ENCODE measurements around the gene ATP10A.

Gene ATP10A

DNA sequence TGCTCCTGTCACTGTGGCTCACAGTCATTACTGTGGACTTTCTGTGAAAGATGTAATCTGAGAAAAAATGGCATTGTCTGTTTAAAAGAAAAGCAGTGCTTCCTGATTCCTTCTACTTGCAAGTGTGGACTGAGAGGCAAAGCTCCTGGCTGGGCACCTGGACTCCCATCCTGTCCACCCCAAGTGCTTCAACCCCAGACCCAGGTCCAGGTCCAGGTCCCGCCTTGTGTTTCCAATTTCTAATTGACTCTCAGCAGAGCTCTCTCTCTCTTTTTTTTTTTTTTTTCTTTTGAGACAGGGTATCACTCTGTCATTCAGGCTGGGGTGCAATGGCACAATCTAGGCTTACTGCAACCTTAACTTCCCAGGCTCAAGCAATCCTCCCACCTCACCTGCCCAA, 94.9 kb downstream of the ATP10A start:
- no peak overlapping the region for H3K27ac ChIP-seq
- no peak for TF ChIP-seq CTCF (IDR thresholded peaks at IDR 0.05)
- DNase-seq (ENCODE audit: low spot score): no peak
- no peak overlapping the region for H3K4me3 ChIP-seq

DNA sequence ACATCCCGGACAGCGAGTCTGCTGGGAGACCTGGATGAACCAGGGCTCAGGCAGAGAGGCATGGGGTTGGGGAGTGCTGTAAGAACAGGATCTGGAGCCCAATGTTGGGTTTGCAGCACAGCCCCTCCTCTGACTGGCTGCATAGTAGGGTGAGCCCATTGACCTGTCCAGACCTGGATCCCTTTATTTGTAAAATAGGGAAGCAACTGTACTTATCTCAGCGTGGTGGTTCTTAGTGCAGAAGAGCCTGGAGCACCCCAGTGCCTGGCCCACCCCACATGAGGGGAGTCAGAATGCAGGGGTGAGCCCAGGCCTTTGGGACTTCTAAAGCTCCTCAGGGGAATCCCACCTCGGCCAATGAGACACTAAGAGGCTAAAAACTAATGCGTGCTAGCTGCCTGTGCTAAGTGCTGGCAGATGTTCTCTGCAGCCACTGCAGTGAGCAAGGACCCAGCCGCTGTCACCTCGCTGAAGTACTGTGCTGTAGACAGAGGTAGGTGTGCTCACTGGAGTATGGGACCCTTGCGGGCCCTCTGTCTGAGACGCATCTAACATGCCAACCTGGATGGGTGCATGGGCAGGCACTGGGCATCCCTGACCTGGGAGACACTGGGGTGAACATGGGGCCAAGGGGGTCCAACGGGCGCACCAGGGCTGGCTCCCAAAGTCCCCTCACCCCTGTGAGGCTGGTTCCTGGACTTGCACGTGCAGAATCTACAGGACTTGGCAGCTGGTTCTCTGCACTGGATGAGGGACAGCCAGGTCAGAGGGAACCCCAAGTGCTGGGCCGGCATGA, 95.6 kb downstream of the ATP10A start:
- DNase-seq (ENCODE audit: low spot score): no peak
- TF ChIP-seq CTCF (IDR thresholded peaks at IDR 0.05): no peak
- Histone ChIP-seq H3K27ac (no peak overlapping the region), H3K4me3 (no peak overlapping the region)

DNA sequence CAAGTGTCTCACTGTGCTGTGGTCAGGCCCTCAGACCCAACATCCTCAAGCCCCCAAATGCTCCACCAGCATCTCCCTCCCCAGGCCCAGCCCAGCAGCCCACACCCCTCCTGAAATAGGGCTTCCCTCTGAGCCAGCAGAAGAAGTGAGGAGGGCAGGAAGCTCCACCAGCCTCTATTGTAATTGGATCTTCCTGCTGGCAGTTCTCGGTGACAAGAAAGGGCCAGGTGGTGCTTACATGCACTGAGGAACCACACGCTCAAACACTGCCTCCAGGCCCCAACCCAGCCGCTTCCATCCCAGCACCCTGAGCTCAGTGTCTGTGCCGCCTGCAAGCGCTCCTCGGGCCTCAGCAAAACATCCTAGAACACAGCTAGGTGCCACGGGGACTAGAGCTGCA, 96.7 kb downstream of the ATP10A start:
- no peak for DNase-seq (ENCODE audit: low spot score)
- Histone ChIP-seq H3K27ac (no peak overlapping the region), H3K4me3 (no peak overlapping the region)
- TF ChIP-seq CTCF (IDR thresholded peaks at IDR 0.05): no peak

DNA sequence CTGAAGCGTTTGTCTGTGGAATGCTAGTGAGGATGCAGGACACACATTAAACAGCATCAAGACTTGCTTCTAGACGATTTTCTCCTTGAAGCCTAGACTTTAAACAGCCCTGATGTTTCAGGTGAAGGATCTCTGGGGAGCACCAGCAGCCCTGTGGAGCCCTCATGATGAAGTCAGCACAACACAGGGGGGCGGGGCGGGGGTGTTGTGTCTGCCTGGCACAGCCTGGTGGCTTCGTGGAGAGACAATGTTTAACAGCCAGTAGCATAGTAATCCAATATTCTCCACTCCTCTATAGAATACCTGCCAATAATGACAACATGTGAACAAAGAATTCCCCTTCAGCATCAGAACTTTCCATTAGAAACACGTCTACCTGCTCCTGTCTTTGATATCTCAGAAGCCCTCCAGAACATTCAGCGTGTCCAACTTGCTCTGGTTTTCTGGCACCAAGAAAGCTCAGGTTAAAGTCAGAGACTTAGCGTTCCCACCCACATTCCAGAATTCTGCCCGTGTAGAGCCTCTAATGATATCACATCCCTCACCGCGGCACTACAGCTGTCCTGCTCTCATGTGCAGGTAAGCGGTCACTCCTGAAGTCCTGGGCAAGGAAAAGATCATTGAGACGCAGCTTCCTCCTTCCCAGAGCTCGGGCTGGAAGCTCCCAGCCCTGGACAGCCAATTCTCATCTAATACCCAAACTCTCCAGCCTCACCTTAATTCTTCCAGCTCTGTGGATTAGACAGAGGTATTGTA, 98.0 kb downstream of the ATP10A start:
- DNase-seq (ENCODE audit: low spot score): no peak
- H3K27ac ChIP-seq: no peak overlapping the region
- H3K4me3 ChIP-seq: no peak overlapping the region
- TF ChIP-seq CTCF (IDR thresholded peaks at IDR 0.05): no peak

DNA sequence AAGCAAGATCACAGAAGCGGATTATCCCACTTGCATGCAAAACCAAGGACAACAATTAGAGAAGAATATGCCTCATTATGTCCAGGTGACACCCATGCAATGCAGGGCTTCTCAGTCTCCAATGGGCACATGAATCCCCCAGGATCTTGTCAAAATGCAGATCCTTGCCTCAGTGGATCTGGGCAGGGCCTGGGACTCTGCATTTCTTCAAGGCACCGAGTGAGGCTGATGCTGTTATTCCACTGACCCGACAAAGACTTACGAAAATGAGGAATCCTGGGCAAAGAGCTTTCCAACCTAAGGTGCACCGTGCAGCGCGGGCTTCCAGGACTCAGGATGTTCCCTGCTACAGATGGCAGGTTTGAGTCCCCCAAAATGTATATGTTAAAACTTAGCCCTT, 99.2 kb downstream of the ATP10A start:
- Histone ChIP-seq H3K4me3 (no peak overlapping the region), H3K27ac (no peak overlapping the region)
- no peak for TF ChIP-seq CTCF (IDR thresholded peaks at IDR 0.05)
- DNase-seq (ENCODE audit: low spot score): no peak

DNA sequence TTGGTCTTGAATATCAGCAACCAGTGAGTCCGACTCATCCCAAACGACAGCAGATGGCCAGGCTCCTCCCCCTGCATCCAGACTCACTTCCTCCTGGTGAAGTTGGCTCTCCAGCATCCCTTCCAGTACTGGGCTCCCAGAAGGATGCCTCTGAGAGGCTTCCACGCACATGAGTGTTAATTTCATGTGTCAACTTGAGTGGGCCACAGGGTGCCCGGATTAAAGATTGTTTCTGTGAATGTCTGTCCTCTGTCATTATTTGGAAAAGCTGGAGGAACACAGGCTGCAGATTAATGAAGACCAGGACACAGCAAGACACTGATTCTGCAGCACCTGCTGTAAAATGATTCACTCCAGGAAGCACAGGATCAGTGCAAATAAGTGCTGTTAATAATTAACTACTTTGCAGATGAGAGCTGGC, 99.8 kb downstream of the ATP10A start:
- Histone ChIP-seq H3K27ac (no peak overlapping the region), H3K4me3 (no peak overlapping the region)
- no peak for DNase-seq (ENCODE audit: low spot score)
- TF ChIP-seq CTCF (IDR thresholded peaks at IDR 0.05): no peak
